Left hindlimb (tissue), 1 donor: Measurements from ENCODE around the gene PAX8.
"Not testable (repeated sequence)": the region's sequence is repeated elsewhere in the genome, so short reads cannot be mapped to it uniquely, and the experiment has no call there.

Experiments used
- DNase-seq: peaks from one replicate; pipeline ENCODE4 v3.0.0-alpha.2; 2018

PAX8 gene

DNA sequence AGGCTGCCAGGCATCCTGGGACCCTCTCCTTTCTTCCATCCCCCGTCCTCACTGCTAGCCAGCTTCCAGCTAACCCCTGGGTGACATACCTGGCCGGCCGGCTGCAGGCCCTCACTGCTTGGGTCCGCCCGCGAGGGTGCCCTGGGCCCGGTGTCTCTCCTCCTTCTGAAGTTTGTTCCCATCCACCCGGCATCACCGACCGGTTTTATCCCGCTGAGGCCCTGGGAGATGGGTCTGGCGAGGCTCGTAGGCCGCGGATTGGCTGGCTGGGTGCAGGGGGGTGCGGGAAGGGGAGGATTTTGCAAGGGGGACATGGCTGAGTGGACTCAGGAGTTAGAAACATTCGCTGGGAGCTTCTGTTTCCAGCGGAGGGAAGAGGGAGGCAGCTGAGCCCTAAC, at the start of gene PAX8:
Gene PAX8, minus strand, starts transcription at position 180 of the 398 bp plus-strand sequence. CDS start 527 bp downstream, outside the sequence.
- DNase-seq = no peak

DNA sequence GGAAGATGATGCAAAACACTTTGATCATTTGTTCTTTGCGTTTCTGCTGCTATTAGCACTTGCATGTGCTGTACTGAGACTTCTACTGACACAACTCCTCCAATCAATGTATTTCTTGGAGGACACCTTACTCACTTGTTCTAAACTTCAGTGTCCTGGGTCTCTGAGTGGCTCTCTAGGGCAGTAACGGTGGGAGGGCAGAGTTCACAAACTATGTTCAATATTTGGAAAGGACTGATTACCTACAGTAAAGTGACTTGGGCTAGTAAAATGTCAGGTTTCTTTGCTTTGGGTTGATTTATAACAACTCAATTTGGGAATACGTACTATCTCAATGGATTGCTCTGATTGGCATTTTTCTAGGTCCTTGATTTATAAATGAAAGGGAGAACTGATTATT, 49.3 kb upstream of the PAX8 start:
- no peak for DNase-seq

- DNase-seq = not testable (repeated sequence)
Observed at GRCh38 chr2:113325161-113325731, 46.5 kb upstream of the PAX8 start.

- peak; percentile 81 for DNase-seq
Observed at GRCh38 chr2:113324684-113325160, 46.0 kb upstream of the PAX8 start.

DNA sequence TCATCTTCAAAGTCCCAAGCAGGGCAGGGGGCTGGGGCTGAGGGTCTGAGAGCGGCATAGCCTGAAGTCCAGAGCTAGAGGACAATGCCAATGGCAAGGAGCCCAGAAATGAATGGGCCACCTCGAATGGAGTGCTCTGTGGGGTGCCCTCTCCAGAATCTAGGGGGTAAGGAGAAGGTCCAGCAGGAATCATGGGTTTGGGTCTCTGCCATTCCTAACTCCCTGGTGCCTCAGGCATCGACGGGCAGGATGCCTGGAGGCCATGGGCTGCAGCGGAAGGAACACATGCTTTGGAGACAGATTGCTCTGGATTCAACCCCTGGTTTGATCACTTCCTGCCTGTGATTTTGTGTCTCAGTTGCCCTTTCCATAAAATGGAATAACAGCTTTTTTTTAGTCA, 44.4 kb upstream of the PAX8 start:
- DNase-seq = not testable (repeated sequence)

DNA sequence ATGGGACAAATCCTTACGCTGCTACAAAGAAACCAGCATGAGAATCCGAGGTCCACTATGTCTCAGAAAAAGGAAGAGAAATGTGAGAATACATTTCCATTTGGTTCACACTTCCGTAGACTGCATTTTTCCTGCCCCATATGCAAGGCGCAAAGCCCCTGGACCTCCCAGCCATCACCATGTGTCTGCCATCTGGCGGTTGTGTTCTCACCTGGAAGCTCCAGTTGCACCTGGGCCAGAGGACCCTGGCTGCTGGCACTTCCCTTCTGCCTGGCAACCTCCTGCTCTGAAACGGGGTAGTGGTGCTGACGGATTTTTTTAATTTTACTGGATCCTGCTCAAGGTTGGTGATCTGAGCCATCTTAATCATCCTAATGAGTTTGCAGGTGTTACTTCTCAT, 41.4 kb upstream of the PAX8 start:
- DNase-seq = not testable (repeated sequence)

- not testable (repeated sequence) for DNase-seq
Observed at GRCh38 chr2:113318941-113319340, 40.2 kb upstream of the PAX8 start.

- DNase-seq = no peak
Observed at GRCh38 chr2:113316085-113316484, 37.4 kb upstream of the PAX8 start.

DNA sequence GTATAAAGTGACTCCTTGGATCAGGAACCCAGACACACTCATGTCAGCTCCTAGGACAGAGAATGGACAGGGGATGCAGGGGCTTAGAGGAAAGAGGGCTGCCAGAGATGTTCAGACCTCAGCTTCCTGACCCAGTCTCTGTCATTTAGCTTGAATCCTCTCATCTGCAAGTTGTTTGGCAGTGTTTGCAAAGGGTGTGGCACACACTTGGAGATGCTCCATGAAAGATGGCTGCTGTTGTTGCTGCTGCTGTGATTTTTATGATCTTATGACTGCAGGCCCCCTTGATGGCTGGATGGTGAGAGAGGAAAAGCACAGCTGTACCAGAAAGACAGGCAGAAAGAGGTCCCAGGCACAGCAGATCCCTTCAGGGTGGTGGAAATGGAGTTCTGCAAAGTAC, 35.9 kb upstream of the PAX8 start:
- DNase-seq = not testable (repeated sequence)

DNA sequence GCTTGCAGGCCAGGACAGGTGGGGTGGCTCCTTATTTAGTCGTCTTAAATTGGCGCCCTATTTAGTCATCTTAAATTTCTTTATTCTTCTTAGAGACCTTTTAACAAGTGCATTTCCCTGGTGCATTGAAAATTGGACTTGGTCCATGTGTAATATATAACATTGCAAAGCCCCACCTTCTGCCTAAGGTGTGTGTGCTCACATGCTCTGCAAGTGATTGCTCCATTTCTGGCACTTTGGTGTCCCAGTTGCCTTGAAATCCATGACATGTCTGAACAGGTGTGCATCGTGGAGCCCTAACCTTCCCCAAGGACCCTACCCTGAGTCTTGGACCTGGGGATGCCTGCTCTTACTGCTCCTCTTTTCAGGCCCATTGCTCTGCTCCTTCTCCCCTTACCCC, 35.5 kb upstream of the PAX8 start:
- DNase-seq = not testable (repeated sequence)

- not testable (repeated sequence) for DNase-seq
Observed at GRCh38 chr2:113311781-113312180, 33.1 kb upstream of the PAX8 start.

DNA sequence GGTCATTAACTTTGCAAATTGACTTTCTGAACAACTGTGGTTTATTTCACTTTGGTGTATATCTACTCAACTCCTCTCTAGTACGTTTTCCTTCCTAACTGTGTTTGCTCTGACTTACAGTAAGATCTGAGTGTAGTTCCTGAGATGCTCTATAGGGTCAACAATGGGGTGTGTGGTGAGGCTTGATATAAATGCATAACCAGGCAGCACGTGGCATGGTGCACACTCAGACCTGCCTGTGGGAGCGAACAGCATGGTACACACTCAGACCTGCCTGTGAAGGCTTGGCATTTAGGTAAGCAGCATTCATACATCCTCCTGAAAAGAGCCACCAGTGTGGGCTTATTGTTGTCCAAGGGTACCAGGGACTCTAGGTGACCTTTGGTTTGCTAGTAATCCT, 32.5 kb upstream of the PAX8 start:
- DNase-seq = not testable (repeated sequence)

DNA sequence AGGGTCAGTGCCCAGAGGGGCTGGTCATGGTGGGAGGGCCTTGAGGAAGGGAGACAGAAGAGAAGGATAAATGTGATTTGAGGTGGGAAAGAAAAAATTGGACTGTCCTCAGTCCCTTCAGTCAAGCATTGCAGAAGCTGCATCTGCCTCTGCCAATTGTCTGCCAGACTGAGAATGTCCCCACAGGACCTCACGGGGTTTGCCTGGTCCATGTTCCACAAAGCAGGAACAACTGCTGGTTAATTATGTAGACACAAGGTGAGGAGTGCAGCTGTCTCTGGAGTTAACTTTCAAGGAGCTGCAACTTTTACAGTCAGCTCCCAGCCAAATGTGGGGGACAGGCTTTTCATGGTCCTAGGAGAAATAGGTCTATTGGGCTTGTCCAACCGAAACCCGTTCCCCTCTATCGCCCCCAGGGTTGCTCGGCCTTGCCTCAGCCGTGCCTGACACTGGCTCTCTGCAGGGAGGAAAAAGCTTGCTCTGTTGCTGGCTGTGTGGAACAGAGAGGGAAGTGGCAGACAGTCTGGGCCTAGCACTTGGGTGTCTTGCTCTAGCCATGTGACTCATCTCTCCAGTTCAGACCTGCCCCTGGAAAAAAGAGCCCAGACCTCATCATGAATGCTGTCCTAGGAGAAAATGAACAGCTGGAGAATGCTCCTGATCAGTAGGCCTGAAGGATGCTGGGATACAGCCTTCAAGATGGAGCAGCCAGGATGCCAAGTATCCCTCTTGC, 31.1 kb upstream of the PAX8 start:
- no peak for DNase-seq

- DNase-seq = not testable (repeated sequence)
Observed at GRCh38 chr2:113308784-113309183, 30.1 kb upstream of the PAX8 start.

- DNase-seq = not testable (repeated sequence)
Observed at GRCh38 chr2:113306207-113306606, 27.5 kb upstream of the PAX8 start.

DNA sequence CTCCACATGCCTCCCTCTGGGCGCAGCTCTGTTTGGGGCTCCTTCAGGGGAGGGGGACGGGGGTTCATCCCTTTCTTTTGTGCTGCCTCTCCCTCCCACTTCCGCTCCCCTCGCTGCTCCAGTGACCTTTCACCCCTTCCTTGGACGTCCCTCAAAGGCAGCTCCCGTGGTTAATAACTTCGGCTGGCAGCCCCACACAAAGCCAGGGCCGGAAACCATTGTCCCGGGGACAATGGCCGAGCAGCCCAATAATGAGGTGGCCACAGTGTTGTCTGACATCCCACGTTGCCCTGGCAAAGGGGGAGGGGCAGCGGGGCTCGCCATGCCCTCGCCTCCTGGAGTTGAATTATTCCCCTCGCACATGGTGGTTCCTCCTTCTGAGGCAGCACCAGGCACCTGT, 27.0 kb upstream of the PAX8 start:
- not testable (repeated sequence) for DNase-seq

GRCh38 chr2:113305146-113305545, 26.4 kb upstream of the PAX8 start:
- DNase-seq = no peak

GRCh38 chr2:113304702-113305101, 26.0 kb upstream of the PAX8 start:
- DNase-seq = no peak

- DNase-seq = not testable (repeated sequence)
Observed at GRCh38 chr2:113302216-113302980, 23.7 kb upstream of the PAX8 start.

DNA sequence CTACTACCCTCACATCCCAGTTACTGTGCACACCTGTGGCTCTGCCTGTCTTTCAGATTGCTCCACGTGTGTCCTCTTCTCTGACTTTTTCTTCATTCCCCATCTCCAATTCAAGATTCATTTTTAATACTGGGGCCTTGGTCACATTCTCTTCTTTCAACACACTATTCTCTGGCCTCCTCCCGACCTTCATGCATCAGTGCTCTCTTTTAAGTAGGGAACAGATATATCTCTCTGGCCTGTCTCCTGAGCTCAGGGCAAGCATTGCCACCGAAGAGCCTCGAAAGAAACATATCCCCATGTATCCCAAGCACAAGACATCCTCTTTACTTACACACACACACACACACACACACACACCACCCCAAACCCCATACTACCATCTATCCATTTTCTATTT, 21.6 kb upstream of the PAX8 start:
- no peak for DNase-seq

- no peak for DNase-seq
Observed at GRCh38 chr2:113298176-113298575, 19.5 kb upstream of the PAX8 start.

GRCh38 chr2:113297590-113297989, 18.9 kb upstream of the PAX8 start:
- not testable (repeated sequence) for DNase-seq

DNA sequence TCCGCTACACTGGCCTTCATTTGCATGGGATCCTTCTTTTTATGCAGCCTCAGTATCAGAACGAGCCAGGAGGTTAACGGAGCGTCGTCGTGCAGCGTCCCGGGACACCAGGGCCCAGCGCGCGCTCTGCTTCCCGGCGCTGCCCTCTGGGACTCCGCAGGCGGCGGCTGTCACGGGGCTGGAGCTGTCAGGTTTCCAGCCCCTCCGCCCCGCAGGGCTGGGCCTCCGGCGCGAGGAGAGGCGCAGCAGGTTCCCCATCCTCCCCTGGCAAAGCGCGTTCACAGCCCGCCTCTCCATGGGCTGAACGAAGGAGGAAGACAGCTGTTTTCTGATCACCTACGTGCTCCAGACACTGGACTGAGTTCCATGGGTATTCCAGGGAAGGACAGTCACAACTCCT, 12.5 kb upstream of the PAX8 start:
- DNase-seq = no peak
